Fibroblast of mammary gland (primary cell): ENCODE results near the gene FBP2.

Experiments
- DNase-seq: peaks from one replicate; pipeline ENCODE4 v3.0.0-alpha.2; 2010; ENCODE audit warnings: low read depth
- H3K4me3 ChIP-seq: 2 replicates; pipeline ENCODE4 v1.5.1; 2011; ENCODE audit warnings: low read depth, mild to moderate bottlenecking, low read length, moderate library complexity; ENCODE audit not compliant: control insufficient read depth
- CTCF ChIP-seq: conservative IDR thresholded peaks from 2 replicates; pipeline ENCODE4 v1.5.1; 2011; ENCODE audit warnings: low read depth, low read length, inconsistent platforms; ENCODE audit not compliant: control insufficient read depth, insufficient read depth

The FBP2 gene

GRCh38 chr9:94607423-94607691 lies 13.7 kb upstream of the FBP2 start:
- H3K4me3 ChIP-seq = no peak overlapping the region
- no peak for TF ChIP-seq CTCF
- DNase-seq = no peak

GRCh38 chr9:94606646-94607422 lies 13.2 kb upstream of the FBP2 start:
- H3K4me3 ChIP-seq = no peak overlapping the region
- no peak for TF ChIP-seq CTCF
- DNase-seq = no peak

GRCh38 chr9:94603259-94604160 lies 9.9 kb upstream of the FBP2 start:
- TF ChIP-seq CTCF = peak; percentile 68

GRCh38 chr9:94602666-94603065 lies 9.0 kb upstream of the FBP2 start:
- no peak for TF ChIP-seq CTCF
- DNase-seq = no peak
- no peak overlapping the region for H3K4me3 ChIP-seq

More at GRCh38 chr9:94603259-94604160, 9.9 kb upstream of the FBP2 start:
- H3K4me3 ChIP-seq = no peak overlapping the region
- DNase-seq = peak; percentile 76

GRCh38 chr9:94600715-94601114 lies 7.1 kb upstream of the FBP2 start:
- no peak for TF ChIP-seq CTCF
- no peak for DNase-seq

GRCh38 chr9:94600258-94600657 lies 6.6 kb upstream of the FBP2 start:
- no peak overlapping the region for H3K4me3 ChIP-seq
- DNase-seq = no peak
- no peak for TF ChIP-seq CTCF

More at GRCh38 chr9:94600715-94601114, 7.1 kb upstream of the FBP2 start:
- H3K4me3 ChIP-seq = no peak overlapping the region
